Measurements from ENCODE around the gene ZNF318.
A peak's percentile ranks its signal among the peaks of the same experiment; 100 is the strongest.
"Not testable (repeated sequence)": the region's sequence is repeated elsewhere in the genome, so short reads cannot be mapped to it uniquely, and the experiment has no call there.

ZNF318 gene

GRCh38 chr6:43331891-43332290, 37.6 kb downstream of the ZNF318 start:
- no peak for DNase-seq

- DNase-seq = no peak
Observed at GRCh38 chr6:43331470-43331869, 38.0 kb downstream of the ZNF318 start.

- DNase-seq = no peak
Observed at GRCh38 chr6:43328528-43328927, 40.9 kb downstream of the ZNF318 start.

GRCh38 chr6:43325876-43326275, 43.6 kb downstream of the ZNF318 start:
- DNase-seq = no peak

GRCh38 chr6:43318011-43318410, 51.4 kb downstream of the ZNF318 start:
- DNase-seq = no peak

- DNase-seq = no peak
Observed at GRCh38 chr6:43313813-43314212, 55.6 kb downstream of the ZNF318 start.

- DNase-seq = no peak
Observed at GRCh38 chr6:43311666-43312065, 57.8 kb downstream of the ZNF318 start.

- no peak for DNase-seq
Observed at GRCh38 chr6:43310624-43311023, 58.8 kb downstream of the ZNF318 start.

GRCh38 chr6:43310134-43310533, 59.3 kb downstream of the ZNF318 start:
- no peak for DNase-seq

- no peak for DNase-seq
Observed at GRCh38 chr6:43308990-43309477, 60.4 kb downstream of the ZNF318 start.

GRCh38 chr6:43308101-43308989, 61.1 kb downstream of the ZNF318 start, which contains the start of gene CRIP3:
Gene CRIP3, minus strand, starts transcription at chr6:43308826. Its CDS starts 34 bp downstream, at chr6:43308792.
- peak; percentile 23 for DNase-seq

GRCh38 chr6:43307451-43308100, 61.9 kb downstream of the ZNF318 start:
- DNase-seq = no peak

- DNase-seq = no peak
Observed at GRCh38 chr6:43306086-43306485, 63.4 kb downstream of the ZNF318 start.

- DNase-seq = no peak
Observed at GRCh38 chr6:43304882-43305281, 64.6 kb downstream of the ZNF318 start.

GRCh38 chr6:43304361-43304760, 65.1 kb downstream of the ZNF318 start:
- DNase-seq = no peak

GRCh38 chr6:43303751-43304331, 65.6 kb downstream of the ZNF318 start:
- DNase-seq = no peak

GRCh38 chr6:43303006-43303405, 66.4 kb downstream of the ZNF318 start:
- not testable (repeated sequence) for DNase-seq

- DNase-seq = no peak
Observed at GRCh38 chr6:43302126-43302525, 67.3 kb downstream of the ZNF318 start.

- no peak for DNase-seq
Observed at GRCh38 chr6:43301081-43301870, 68.2 kb downstream of the ZNF318 start.

GRCh38 chr6:43299338-43300293, 69.8 kb downstream of the ZNF318 start:
- DNase-seq = no peak

GRCh38 chr6:43298565-43299337, 70.7 kb downstream of the ZNF318 start:
- DNase-seq = no peak

Data from T-helper 9 cell (primary cell).